ENCODE results near the gene RELB. TPM values are rescaled to one million over a fixed set of nuclear protein-coding genes. Genes with fewer than 3 reads are reported as not detected.

RELB gene
- polyA plus RNA-seq, 2 of the 4 experiments (the other 2 are of a cell fraction) = 8.1 to 9.6 TPM

- TF ChIP-seq CTCF (IDR thresholded peaks at IDR 0.05) (peak; percentile 98), JUN (IDR thresholded peaks at IDR 0.05) (no peak), CEBPB (IDR thresholded peaks at IDR 0.05) (no peak), RAD21 (conservative IDR thresholded peaks at IDR 0.05 in 1 of 2, IDR thresholded peaks at IDR 0.05 in 1 of 2) (peak; percentile 81 to 88), NR3C1 (IDR thresholded peaks at IDR 0.05) (no peak)
- TF ChIP-seq, protein P1, sequence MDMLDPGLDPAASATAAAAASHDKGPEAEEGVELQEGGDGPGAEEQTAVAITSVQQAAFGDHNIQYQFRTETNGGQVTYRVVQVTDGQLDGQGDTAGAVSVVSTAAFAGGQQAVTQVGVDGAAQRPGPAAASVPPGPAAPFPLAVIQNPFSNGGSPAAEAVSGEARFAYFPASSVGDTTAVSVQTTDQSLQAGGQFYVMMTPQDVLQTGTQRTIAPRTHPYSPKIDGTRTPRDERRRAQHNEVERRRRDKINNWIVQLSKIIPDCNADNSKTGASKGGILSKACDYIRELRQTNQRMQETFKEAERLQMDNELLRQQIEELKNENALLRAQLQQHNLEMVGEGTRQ (IDR thresholded peaks at IDR 0.05) = no peak
These were observed 58.1 kb downstream of the RELB start (continued) for GRCh38 chr19:45059258-45059965.

GRCh38 chr19:45061965-45062364 is 60.7 kb downstream of the RELB start:
- TF ChIP-seq POLR2A (IDR thresholded peaks at IDR 0.05; ENCODE audit: low read length) = no peak
- no peak for TF ChIP-seq PHF8 (IDR thresholded peaks at IDR 0.05; ENCODE audit: borderline replicate concordance, low read depth)
- TF ChIP-seq SREBF2 (IDR thresholded peaks at IDR 0.05) = no peak
- TF ChIP-seq EP300 (IDR thresholded peaks at IDR 0.05) = no peak
- TF ChIP-seq MAZ (IDR thresholded peaks at IDR 0.05; ENCODE audit: borderline replicate concordance, low read depth, low read length) = no peak
- no peak for TF ChIP-seq RAD21 (conservative IDR thresholded peaks at IDR 0.05 in 1 of 2, IDR thresholded peaks at IDR 0.05 in 1 of 2)
- no peak for TF ChIP-seq HOXB5 (CRISPR knock-in tag; IDR thresholded peaks at IDR 0.05)
- TF ChIP-seq, protein P2, sequence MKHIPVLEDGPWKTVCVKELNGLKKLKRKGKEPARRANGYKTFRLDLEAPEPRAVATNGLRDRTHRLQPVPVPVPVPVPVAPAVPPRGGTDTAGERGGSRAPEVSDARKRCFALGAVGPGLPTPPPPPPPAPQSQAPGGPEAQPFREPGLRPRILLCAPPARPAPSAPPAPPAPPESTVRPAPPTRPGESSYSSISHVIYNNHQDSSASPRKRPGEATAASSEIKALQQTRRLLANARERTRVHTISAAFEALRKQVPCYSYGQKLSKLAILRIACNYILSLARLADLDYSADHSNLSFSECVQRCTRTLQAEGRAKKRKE (CRISPR knock-in tag; IDR thresholded peaks at IDR 0.05; ENCODE audit: low read depth) = no peak
- TF ChIP-seq, protein P1 (IDR thresholded peaks at IDR 0.05) = no peak
- no peak for TF ChIP-seq ESRRA (IDR thresholded peaks at IDR 0.05; ENCODE audit: borderline replicate concordance, low read length)
- ChIA-PET CTCF (interaction anchor here (0.7 to 8.1 kb wide), 11 partner anchors 10 to 159 kb away, joined by 3 to 152 read pairs (median 5); partner anchors contain the start of genes APOC2, CLASRP, GEMIN7 and ZNF296), POLR2A (interaction anchor here (1.2 kb wide), 1 partner anchor 60 kb away, joined by 3 read pairs; no protein-coding TSS in a partner anchor)
- Histone ChIP-seq H3K27ac (no peak overlapping the region), H3K9me3 (no peaks in the 10 kb centered on the region), H3K4me2 (no peak overlapping the region), H3K4me1 (0 out of 3 replicates have a peak, but pooled peaks cover 3% of the 10 kb centered on the region), H3K4me3 (no peak overlapping the region)
- FAIRE-seq = no peak
- no peak for ATAC-seq
- 96% methylated on average over 4 of the region's 4 CpGs for WGBS (ENCODE audit: missing lambda C conversion rate)
- no peak for DNase-seq (ENCODE audit: low read depth in 1 of 2, low spot score in 1 of 2)

DNA sequence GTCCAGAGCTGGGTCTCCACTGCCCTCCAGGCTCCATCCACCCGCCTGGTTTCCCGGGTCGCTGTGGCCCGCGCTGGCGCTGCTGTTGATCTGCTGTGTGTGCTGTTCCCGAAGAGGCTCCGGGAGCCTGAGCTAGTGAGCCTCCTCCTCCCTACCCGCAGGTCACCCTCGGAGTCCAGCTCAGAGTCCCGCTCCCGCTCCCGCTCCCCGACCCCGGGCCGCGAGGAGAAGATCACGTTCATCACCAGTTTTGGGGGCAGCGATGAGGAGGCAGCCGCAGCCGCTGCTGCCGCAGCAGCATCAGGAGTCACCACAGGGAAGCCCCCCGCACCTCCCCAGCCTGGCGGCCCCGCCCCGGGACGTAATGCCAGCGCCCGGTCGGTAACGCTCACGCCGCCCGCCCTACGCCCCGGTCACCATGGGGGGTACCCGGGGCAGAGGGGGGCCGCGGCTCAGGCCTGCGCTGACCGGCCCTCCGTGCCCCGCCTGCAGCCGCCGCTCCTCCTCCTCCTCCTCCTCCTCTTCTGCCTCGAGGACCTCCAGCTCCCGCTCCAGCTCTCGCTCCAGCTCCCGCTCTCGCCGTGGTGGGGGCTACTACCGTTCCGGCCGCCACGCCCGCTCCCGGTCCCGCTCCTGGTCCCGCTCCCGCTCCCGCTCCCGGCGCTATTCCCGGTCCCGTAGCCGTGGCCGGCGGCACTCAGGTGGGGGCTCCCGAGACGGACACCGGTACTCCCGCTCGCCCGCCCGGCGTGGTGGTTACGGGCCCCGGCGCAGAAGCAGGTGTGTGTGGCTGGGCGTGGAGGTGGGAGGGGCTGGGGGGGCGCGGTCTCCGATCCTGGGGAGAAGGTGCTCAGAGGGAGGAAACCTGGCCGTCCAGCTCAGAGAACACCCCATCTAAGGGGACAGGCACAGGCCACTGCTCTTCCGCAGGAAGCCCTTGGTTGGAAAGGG is 62.9 kb downstream of the RELB start:
- WGBS (ENCODE audit: missing lambda C conversion rate) = 97% methylated on average over 82 of the region's 85 CpGs
- DNase-seq (ENCODE audit: low read depth in 1 of 2, low spot score in 1 of 2) = no peak
- no peak for FAIRE-seq
- ChIA-PET CTCF (interaction anchor here (0.7 to 8.1 kb wide), 7 partner anchors 8 to 75 kb away, joined by 3 to 152 read pairs (median 42); partner anchors contain the start of genes CLASRP, GEMIN7 and ZNF296), POLR2A (no interaction called here)
- Histone ChIP-seq H3K4me1 (0 out of 3 replicates have a peak, but pooled peaks cover 3% of the 10 kb centered on the region), H3K4me3 (no peak overlapping the region), H3K9me3 (no peaks in the 10 kb centered on the region), H3K27ac (no peak overlapping the region), H3K4me2 (no peak overlapping the region)
- no peak for TF ChIP-seq HEYL (CRISPR knock-in tag; IDR thresholded peaks at IDR 0.05)
- TF ChIP-seq MAZ (IDR thresholded peaks at IDR 0.05; ENCODE audit: borderline replicate concordance, low read depth, low read length) = no peak
- ATAC-seq = no peak

All from A549 (cell line).